Activated gamma-delta T cell (primary cell): Measurements from ENCODE around the gene TFAP2B.

Source experiments
- DNase-seq: peaks from one replicate; lab custom pipeline; 2025; lab: John Stamatoyannopoulos, UW

TFAP2B gene

DNA sequence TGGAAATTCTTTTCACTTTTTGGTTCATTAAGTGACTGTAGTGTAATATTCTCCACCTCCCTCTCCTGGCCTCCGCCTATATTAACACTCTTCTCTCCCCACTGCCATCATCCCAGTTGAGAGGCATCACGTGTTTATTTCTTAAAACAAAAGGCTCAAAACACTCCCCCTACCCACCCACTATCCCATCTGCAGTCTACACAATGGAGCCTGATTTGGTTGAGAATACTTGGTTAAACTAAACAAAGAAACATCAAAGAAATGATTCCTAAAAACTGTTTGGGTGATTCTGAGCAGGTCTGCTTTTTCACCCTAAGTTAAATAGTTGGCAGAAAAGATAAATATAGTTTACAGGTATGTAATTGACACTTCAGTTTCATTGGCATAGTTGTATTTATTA lies 5.9 kb downstream of the TFAP2B start:
- DNase-seq = no peak

DNA sequence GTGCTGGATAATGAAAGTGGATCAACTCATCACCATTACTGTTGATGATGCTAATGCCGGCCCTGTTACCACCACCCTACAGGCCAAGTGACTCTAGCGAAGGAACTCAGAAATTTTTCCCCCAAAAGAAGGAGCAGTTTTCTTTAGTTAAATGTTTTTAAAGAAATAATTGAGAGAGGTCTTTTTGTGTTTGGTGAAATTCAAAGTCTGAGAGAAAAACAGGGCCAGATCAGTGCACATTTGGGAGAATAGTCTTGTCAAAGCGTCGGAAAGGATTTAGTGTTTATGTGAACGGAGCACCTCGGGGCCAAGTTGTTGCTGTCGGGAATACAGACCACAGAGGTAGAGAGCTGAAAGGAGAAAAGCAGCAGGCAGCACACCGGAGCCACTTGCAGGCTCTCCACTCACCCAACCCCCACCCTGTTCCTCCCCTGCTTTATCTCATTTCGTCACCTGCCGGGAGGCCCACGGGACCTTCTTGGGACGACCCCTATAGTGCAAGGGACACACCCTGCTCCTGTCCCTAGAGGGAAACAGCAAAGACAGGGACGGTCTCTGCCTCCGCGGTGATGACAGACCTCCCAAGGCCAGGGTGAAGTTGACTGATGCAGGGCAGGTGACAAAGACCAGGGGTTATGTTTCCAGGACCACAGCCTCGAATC lies 6.8 kb downstream of the TFAP2B start:
- no peak for DNase-seq

DNA sequence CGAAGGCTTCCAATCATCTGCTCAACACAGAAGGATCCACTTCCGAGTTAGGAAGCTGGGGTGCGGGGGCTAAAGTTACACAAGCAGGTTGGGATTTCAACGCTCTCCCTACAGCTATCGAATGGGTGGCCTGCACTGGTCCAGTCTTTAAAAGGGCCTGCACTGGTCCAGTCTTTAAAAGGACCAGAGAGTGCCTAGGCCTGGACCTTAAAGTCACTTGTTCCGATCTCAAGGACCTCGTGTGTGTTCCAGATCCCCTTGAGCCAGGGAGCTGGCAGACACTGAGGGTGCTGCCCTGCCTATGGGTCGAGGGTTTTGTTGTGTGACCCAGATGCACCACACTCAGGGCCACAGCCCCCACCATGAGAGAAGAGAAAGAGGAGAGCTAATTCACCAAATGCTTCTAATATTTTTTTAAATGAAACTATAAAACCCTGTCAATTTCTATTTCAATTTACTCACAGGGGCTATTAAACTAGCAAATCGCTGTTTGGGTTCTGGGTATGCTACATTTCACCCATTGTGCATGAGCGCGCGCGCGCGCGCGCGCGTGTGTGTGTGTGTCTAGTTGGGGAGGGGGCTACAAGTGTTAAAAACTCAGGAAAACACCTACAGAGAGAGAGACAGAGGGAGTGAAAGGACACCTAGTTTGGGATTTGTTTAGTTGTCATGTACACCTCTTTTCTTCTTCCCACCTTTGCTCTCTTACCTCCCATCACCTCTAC lies 7.5 kb downstream of the TFAP2B start:
- no peak for DNase-seq

DNA sequence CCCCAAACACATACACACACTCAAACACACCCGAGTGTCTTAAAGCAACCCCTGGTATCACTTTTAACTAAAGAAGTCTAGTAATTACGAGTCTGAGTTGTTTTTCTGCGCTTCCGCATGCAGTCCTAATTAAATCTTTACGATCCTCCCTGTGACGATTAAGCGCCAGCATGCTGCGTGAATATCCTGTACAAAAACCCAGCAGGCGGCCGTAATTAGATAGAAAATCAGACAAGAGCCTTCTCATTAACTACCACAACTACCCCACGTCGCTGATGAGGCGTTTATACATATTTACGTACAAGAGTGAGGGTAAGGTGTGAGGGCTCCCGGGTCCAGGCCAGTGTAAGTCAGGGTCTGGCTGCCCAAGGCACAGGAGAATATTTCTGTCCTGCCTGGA lies 8.1 kb downstream of the TFAP2B start:
- DNase-seq = no peak

DNA sequence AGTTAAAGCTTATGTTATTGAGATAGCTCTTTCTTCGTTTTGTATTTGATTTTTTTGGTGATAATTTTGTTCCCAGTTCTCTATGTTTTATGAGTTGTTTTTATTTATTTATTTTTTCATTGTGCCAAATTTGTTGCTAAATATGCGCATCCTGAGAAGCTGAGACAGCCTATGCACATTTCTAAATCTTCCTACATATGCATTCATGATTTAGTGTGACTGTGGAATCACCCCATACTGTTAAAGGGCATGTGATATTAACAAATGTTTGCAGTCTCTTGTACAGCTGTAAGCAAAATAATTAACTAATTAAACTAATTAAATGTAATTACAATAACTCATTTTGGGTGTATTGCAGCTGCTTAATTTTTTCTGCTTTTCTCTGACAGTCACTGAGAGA lies 10.4 kb downstream of the TFAP2B start:
- no peak for DNase-seq

- DNase-seq = no peak
These were observed 11.3 kb downstream of the TFAP2B start for GRCh38 chr6:50829898-50830444.

DNA sequence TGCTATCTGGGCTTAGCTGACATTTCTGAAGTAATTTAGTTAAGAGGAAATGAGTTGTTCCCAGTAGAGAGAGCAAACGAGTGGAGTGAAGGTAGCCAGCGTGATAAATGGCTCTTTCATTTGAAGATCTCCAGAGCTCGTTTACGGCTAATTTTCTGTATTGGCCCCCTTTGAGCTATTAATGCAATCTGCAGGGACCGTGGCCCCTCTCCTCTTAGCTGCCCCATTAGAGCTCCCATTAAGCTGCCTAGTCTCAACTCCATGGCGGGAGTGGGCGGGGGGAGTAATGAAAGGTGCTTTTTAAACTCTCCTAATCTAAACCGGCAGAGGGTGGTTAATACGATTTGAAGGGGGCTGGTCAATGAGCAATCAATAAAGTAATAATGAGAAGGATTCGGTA lies 12.5 kb downstream of the TFAP2B start:
- no peak for DNase-seq

DNA sequence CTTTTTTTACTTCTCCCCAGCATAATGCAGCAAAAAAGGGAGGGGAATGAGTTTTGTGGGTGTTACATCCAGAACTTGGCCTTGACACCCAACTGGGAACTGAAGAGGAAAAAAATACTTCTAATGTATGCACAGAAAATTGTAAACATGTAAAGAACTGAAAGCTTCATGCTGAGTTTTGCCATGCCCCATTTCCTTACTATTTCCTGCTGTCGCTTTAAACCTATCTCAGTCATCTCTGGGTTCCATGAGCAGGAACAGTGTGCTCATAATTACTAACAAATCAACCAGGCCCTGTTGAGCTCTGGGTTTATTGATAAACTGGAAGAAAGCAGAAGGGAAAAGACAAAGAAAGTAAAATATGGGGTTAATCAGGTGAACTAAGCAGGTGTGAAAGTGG lies 14.2 kb downstream of the TFAP2B start:
- DNase-seq = no peak

DNA sequence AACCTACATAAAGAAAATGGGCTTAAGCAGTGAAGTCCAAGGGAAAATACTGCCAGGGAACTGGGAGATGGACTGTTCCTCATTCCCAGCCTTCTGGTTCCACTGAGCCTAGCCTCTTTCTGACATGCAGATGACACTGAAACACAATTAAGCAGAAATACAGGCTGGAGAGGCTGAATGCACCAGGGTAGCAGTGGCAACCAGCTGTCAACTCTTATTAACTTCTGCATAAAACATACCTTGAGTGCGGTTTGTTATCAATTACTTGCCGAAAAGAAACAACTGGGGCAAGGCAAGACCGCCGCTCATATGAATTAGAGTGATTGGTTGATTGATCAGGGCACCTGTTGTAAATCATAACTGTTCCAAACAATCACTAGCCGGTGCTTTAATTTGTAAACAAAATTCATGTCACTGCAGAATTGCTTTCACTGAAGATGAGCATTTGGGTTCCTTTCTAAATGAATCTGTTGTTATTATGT lies 16.3 kb downstream of the TFAP2B start:
- DNase-seq = no peak

- DNase-seq = no peak
These were observed 17.6 kb downstream of the TFAP2B start for GRCh38 chr6:50836231-50836630.

- no peak for DNase-seq
These were observed 19.1 kb downstream of the TFAP2B start for GRCh38 chr6:50837589-50838445.

DNA sequence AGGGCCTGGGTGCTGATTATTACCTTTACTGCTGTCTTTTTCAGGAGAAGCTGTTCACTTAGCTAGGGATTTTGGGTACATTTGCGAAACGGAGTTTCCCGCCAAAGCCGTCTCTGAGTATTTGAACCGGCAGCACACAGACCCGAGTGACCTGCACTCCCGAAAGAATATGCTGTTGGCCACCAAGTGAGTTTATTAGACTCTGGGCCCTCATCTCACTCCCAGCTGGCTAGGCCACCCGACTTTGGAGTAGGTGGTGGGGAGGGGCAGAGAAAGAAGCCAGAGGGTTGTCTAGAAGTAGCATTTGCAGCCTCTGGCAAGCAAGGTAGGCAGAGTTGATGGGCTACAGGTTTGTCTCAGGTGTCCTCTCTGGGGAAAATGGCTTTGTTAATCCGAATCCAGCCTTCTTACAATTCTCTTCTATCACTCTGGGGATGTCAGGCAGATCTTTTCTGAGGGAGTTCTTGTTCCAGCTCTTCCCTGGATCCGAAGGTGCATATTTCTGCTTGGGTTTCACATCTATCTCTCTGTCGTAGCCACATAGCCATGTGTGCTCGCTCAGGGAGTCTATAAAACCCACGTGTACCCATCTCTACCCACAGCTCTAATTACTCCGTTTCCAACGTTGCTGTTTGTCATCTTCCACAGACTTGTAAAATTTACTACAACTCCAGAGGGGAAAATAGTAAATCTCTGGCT lies 21.6 kb downstream of the TFAP2B start:
- no peak for DNase-seq

DNA sequence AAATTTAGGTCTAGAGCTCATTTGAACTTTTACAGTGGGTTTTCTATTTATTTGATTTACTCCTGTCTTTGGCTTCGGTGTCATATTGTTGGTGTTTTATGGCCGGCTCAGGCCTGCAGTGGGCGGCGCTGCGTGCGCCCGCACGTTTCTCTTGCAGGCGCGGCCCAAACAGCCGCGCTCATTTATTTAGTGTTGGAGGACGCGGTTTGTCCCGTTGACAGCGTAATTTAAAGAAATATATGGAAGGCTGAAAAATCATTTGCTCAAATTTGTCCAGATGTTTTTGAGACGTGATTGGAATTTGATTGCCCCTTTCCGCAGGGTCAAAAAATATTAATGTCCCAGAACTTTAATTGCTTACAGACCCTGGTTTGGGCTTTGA lies 22.1 kb downstream of the TFAP2B start:
- DNase-seq = no peak

DNA sequence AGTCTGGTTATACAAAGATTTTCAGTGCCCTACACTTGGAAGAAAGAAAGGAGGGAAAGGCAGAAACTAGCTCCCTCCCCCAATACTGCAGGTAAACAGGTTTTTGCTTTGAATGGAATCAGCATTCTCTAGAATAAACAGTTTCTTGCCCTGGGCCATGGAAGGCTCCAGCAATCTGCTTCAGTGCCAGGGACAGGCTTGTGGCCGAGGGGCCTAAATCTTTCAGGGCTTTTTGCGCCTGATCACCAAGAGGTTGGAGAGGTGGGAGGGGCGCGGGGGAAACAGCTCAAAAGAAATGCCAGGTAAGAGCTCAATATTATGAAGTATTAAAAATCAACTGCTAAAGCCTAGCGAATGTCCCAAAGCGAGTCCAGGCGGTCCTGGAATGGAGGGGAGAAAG lies 23.8 kb downstream of the TFAP2B start:
- DNase-seq = no peak

DNA sequence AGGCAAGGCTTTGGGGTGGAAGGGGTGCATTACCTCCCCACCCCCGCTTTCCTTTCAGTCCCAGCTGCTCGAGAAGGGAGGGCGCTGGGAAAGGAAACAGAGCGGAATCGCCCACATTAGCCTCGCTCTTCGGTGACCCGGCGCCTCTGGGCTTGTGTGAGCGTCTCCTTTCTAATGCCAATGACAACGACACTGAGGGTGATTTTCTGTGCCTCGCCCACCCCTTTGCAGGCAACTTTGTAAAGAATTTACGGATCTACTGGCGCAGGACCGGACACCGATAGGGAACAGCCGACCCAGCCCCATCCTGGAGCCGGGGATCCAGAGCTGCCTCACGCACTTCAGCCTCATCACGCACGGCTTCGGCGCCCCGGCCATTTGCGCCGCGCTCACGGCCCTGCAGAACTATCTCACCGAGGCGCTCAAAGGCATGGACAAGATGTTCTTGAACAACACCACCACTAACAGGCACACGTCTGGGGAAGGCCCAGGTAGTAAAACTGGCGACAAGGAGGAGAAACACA lies 24.3 kb downstream of the TFAP2B start:
- DNase-seq = no peak

GRCh38 chr6:50843842-50844241 lies 25.2 kb downstream of the TFAP2B start:
- DNase-seq = no peak

- DNase-seq = no peak
These were observed 26.9 kb downstream of the TFAP2B start for GRCh38 chr6:50845499-50846143.

- no peak for DNase-seq
These were observed 27.6 kb downstream of the TFAP2B start for GRCh38 chr6:50846144-50846851.

DNA sequence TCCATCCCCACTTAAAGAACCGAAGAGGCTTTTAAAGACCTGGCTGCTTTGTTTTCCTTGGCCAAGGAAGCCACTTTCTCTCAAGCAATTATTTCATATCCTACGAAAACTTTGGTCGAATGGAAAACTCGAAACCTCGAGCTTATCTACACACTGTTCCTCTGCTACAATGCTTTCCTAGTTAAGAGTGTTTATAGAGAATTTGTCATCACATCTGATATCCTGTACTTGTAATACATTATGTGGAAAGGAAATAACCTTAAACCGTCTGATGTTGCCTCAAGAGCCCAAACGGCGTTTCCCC lies 28.1 kb downstream of the TFAP2B start:
- DNase-seq = no peak

- DNase-seq = no peak
These were observed 29.4 kb downstream of the TFAP2B start for GRCh38 chr6:50847890-50848594.
